OCI-LY1 (cell line): ENCODE measurements around the gene ARSI.

Experiments
- H2AFZ ChIP-seq: fragments of 200-600 bp; sonication (generic), shearing (Covaris generic); 2 replicates; pipeline ENCODE4 v1.6.0; 2014; ENCODE audit warnings: antibody characterized with exemption, mild to moderate bottlenecking, low read length
- H3F3A ChIP-seq: fragments of 200-600 bp; sonication (generic), shearing (Covaris generic); 2 replicates; pipeline ENCODE4 v1.6.0; 2014; ENCODE audit warnings: mild to moderate bottlenecking, antibody characterized with exemption, low read length, moderate library complexity; ENCODE audit not compliant: insufficient read depth
- H3K27ac ChIP-seq: fragments of 200-600 bp; sonication (generic); 2 replicates; pipeline ENCODE4 v1.5.1; 2014; ENCODE audit warnings: low read length, mixed run types, mild to moderate bottlenecking, low read depth; ENCODE audit not compliant: poor library complexity, severe bottlenecking
- H3K27me3 ChIP-seq: fragments of 200-600 bp; sonication (generic); 2 replicates; pipeline ENCODE4 v1.6.0; 2014; ENCODE audit warnings: antibody characterized with exemption, mild to moderate bottlenecking, low read length, moderate library complexity; ENCODE audit not compliant: insufficient read depth
- H3K36me3 ChIP-seq: fragments of 200-600 bp; sonication (generic); 2 replicates; pipeline ENCODE4 v1.6.1; 2014; ENCODE audit warnings: mild to moderate bottlenecking, antibody characterized with exemption, low read length, moderate library complexity, mixed read lengths; ENCODE audit not compliant: insufficient read depth
- H3K4me1 ChIP-seq: fragments of 200-600 bp; sonication (generic); 2 replicates; pipeline ENCODE4 v1.5.1; 2014; ENCODE audit warnings: mild to moderate bottlenecking, low read length, moderate library complexity; ENCODE audit not compliant: insufficient read depth, severe bottlenecking
- H3K4me2 ChIP-seq: fragments of 200-600 bp; sonication (generic), shearing (Covaris generic); 2 replicates; pipeline ENCODE4 v1.6.1; 2014; ENCODE audit warnings: low read length
- H3K4me3 ChIP-seq: fragments of 200-600 bp; sonication (generic); 2 replicates; pipeline ENCODE4 v1.5.1; 2014; ENCODE audit warnings: low read length, low read depth, mild to moderate bottlenecking, mixed read lengths; ENCODE audit not compliant: poor library complexity, severe bottlenecking
- H3K79me2 ChIP-seq: fragments of 200-600 bp; shearing (Covaris generic); 2 replicates; pipeline ENCODE4 v1.6.1; 2016; ENCODE audit warnings: mixed run types, low read length, mixed read lengths; ENCODE audit not compliant: insufficient read depth
- H3K9ac ChIP-seq: fragments of 200-600 bp; sonication (generic), shearing (Covaris generic); 2 replicates; pipeline ENCODE4 v1.6.1; 2014; ENCODE audit warnings: mild to moderate bottlenecking, low read length, mixed read lengths
- H3K9me2 ChIP-seq: fragments of 200-600 bp; sonication (generic), shearing (Covaris generic); 2 replicates; pipeline ENCODE4 v1.6.1; 2014; ENCODE audit warnings: low read depth, mild to moderate bottlenecking, low read length, mixed read lengths
- H3K9me3 ChIP-seq: fragments of 200-600 bp; shearing (Covaris generic); 2 replicates; pipeline ENCODE4 v1.6.1; 2014; ENCODE audit warnings: low read length, mixed read lengths
- H4K20me1 ChIP-seq: fragments of 200-600 bp; sonication (generic), shearing (Covaris generic); 2 replicates; pipeline ENCODE4 v1.6.0; 2016; ENCODE audit warnings: mild to moderate bottlenecking, low read length; ENCODE audit not compliant: insufficient read depth
- EZH2 ChIP-seq: fragments of 200-600 bp; sonication (generic), shearing (Covaris generic); IDR thresholded peaks from 2 replicates; pipeline ENCODE4 v1.8.0; 2017; ENCODE audit warnings: borderline replicate concordance, mixed run types, mild to moderate bottlenecking, antibody characterized with exemption, low read length, moderate library complexity, mixed read lengths
- TF ChIP-seq, protein P1 (sequence below): fragments of 200-600 bp; sonication (generic), shearing (Covaris generic); IDR thresholded peaks from 2 replicates; pipeline ENCODE4 v1.5.1; 2017; ENCODE audit warnings: mild to moderate bottlenecking, antibody characterized with exemption, low read length, moderate library complexity, mixed read lengths

ARSI gene

DNA sequence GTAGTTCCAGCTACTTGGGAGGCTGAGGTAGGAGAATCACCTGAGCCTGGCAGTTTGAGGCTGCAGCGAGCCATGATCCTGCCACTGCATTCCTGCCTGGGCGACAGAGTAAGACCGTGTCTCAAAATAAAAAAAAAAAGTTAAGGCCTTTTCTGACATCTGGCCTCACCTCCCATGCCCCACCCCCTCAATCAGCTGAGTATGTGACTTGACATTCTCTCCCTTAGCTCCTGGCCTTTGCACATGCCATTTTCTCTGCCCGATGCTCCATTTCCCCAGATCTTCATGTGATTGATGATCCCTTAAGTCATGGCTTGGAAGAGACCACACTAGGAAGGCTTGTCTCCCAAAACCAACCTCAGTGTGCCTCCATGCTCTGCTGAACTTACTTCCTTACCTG is 37.1 kb upstream of the ARSI start:
- no peak overlapping the region for H3K9ac ChIP-seq
- H2AFZ ChIP-seq, result no peak overlapping the region
- H4K20me1 ChIP-seq, result no peaks in the 10 kb centered on the region
- no peaks in the 10 kb centered on the region for H3F3A ChIP-seq
- H3K27ac ChIP-seq, result no peak overlapping the region
- no peak overlapping the region for H3K4me2 ChIP-seq
- H3K36me3 ChIP-seq, result no peaks in the 10 kb centered on the region
- H3K79me2 ChIP-seq, result no peaks in the 10 kb centered on the region
- H3K4me3 ChIP-seq, result no peak overlapping the region
- H3K4me1 ChIP-seq, result no peaks in the 10 kb centered on the region
- TF ChIP-seq, protein P1, sequence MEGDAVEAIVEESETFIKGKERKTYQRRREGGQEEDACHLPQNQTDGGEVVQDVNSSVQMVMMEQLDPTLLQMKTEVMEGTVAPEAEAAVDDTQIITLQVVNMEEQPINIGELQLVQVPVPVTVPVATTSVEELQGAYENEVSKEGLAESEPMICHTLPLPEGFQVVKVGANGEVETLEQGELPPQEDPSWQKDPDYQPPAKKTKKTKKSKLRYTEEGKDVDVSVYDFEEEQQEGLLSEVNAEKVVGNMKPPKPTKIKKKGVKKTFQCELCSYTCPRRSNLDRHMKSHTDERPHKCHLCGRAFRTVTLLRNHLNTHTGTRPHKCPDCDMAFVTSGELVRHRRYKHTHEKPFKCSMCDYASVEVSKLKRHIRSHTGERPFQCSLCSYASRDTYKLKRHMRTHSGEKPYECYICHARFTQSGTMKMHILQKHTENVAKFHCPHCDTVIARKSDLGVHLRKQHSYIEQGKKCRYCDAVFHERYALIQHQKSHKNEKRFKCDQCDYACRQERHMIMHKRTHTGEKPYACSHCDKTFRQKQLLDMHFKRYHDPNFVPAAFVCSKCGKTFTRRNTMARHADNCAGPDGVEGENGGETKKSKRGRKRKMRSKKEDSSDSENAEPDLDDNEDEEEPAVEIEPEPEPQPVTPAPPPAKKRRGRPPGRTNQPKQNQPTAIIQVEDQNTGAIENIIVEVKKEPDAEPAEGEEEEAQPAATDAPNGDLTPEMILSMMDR, result no peak
- TF ChIP-seq EZH2, result no peak
- H3K9me3 ChIP-seq, result no peaks in the 10 kb centered on the region
- no peaks in the 10 kb centered on the region for H3K9me2 ChIP-seq
- H3K27me3 ChIP-seq, result no peaks in the 10 kb centered on the region; the same call in 1 of the 2 replicates

GRCh38 chr5:150339165-150339564 is 36.5 kb upstream of the ARSI start:
- no peak overlapping the region for H3K4me2 ChIP-seq

DNA sequence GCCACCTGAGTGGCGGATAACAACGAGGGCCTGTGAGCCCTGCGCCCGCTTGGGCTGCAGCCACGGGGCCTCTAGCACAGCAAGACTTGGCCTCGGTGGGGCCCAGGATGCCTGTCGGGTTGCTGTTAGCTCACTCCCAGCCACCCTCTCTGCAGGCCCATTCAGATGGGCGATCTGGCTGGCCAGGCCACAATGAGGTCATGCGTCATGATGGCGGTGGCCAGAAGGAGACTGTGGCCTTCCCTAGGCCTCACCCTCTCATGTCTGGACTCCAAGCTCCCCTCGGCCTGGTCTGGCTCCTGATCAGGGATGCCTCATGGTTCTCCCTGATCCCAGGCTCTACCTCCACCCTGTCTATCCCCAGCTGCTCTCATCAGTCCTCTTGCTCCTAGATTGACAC is 35.8 kb upstream of the ARSI start:
- H3K36me3 ChIP-seq, result no peaks in the 10 kb centered on the region
- no peaks in the 10 kb centered on the region; the same call in 1 of the 2 replicates for H3K27me3 ChIP-seq
- no peak overlapping the region for H3K27ac ChIP-seq
- no peak overlapping the region for H2AFZ ChIP-seq
- no peaks in the 10 kb centered on the region for H4K20me1 ChIP-seq
- no peak overlapping the region for H3K4me3 ChIP-seq
- H3K4me2 ChIP-seq, result no peak overlapping the region
- H3F3A ChIP-seq, result no peaks in the 10 kb centered on the region
- no peak overlapping the region for H3K9ac ChIP-seq
- H3K9me3 ChIP-seq, result no peaks in the 10 kb centered on the region
- H3K4me1 ChIP-seq, result no peaks in the 10 kb centered on the region
- TF ChIP-seq, protein P1, result no peak
- no peak for TF ChIP-seq EZH2
- no peaks in the 10 kb centered on the region for H3K9me2 ChIP-seq
- no peaks in the 10 kb centered on the region for H3K79me2 ChIP-seq

More at GRCh38 chr5:150339165-150339564, 36.5 kb upstream of the ARSI start:
- Histone ChIP-seq H3K9ac (no peak overlapping the region), H3F3A (no peaks in the 10 kb centered on the region), H3K9me3 (no peaks in the 10 kb centered on the region), H4K20me1 (no peaks in the 10 kb centered on the region), H2AFZ (no peak overlapping the region), H3K27me3 (no peaks in the 10 kb centered on the region; the same call in 1 of the 2 replicates), H3K79me2 (no peaks in the 10 kb centered on the region), H3K9me2 (no peaks in the 10 kb centered on the region), H3K4me3 (no peak overlapping the region), H3K27ac (no peak overlapping the region), H3K36me3 (no peaks in the 10 kb centered on the region), H3K4me1 (no peaks in the 10 kb centered on the region)
- TF ChIP-seq EZH2, result no peak
- TF ChIP-seq, protein P1, result no peak
